Activated B cell treated with CpG ODN at 0.5 μM for 24 hours (primary cell): ENCODE measurements around the gene EEFSEC. TPM values are rescaled to one million over a fixed set of nuclear protein-coding genes. Genes with fewer than 3 reads are reported as not detected.

ENCODE experiments used
- ATAC-seq: fragments of 200-7000 bp; cut with Tn5 transposase; one replicate; pipeline ENCODE4 v1.10.0; 2021; ENCODE audit warnings: low read depth, mild to moderate bottlenecking, moderate library complexity
- CTCF ChIA-PET: fragments of 350-600 bp; sonication (Branson Sonifier 250); formaldehyde crosslinking; loops from one replicate; lab custom pipeline; 2021; ENCODE audit warnings: antibody characterized with exemption; lab: Charles Lee
- POLR2A ChIA-PET: fragments of 350-600 bp; sonication (Branson Sonifier 250); formaldehyde crosslinking; loops from one replicate; lab custom pipeline; 2021; ENCODE audit warnings: antibody characterized with exemption; lab: Charles Lee
- DNase-seq: peaks from one replicate; pipeline ENCODE4 v3.0.0; 2022
- H3K27ac Mint-ChIP-seq: one replicate; pipeline ENCODE4 v1.8.0; 2020; ENCODE audit warnings: mixed read lengths
- H3K27me3 Mint-ChIP-seq: one replicate; pipeline ENCODE4 v1.8.0; 2021; ENCODE audit warnings: mixed read lengths
- H3K36me3 Mint-ChIP-seq: one replicate; pipeline ENCODE4 v1.8.0; 2021; ENCODE audit warnings: low read depth, mixed read lengths
- H3K4me1 Mint-ChIP-seq: one replicate; pipeline ENCODE4 v1.8.0; 2021; ENCODE audit warnings: mixed read lengths
- H3K4me3 Mint-ChIP-seq: one replicate; pipeline ENCODE4 v1.8.0; 2020; ENCODE audit warnings: mild to moderate bottlenecking, mixed read lengths
- H3K9me3 Mint-ChIP-seq: one replicate; pipeline ENCODE4 v1.8.0; 2020; ENCODE audit warnings: mixed read lengths
- CTCF ChIP-seq: fragments of 200-600 bp; IDR thresholded peaks from one replicate; pipeline ENCODE4 v1.8.0; 2022; ENCODE audit warnings: antibody characterized with exemption, mild to moderate bottlenecking
- intact Hi-C: fragments of 100-400 bp; cut with micrococcal nuclease; formaldehyde crosslinking; loops from one replicate; pipeline ENCODE4 v1.15.1; 2024
- total RNA-seq: library from RNA; stranded (reverse); gene quantifications from 2 replicates; pipeline ENCODE4 v1.2.3, GENCODE V29; 2022

The EEFSEC gene
- total RNA-seq, 1 donor from 2014 or later: 20.0 TPM

GRCh38 chr3:128404276-128405068, 251.2 kb downstream of the EEFSEC start:
- no peaks in the 10 kb centered on the region for H3K4me1 Mint-ChIP-seq
- ATAC-seq (no peak), DNase-seq (no peak)
- intact Hi-C loops: no loop called here
- H3K27ac Mint-ChIP-seq: no peak overlapping the region
- CTCF ChIA-PET: no interaction called here
- peaks cover 12% of the 10 kb centered on the region for H3K36me3 Mint-ChIP-seq
- no peak overlapping the region for H3K4me3 Mint-ChIP-seq
- no peak for TF ChIP-seq CTCF
- H3K27me3 Mint-ChIP-seq: no peaks in the 10 kb centered on the region
- POLR2A ChIA-PET: no interaction called here
- H3K9me3 Mint-ChIP-seq: no peaks in the 10 kb centered on the region

GRCh38 chr3:128405554-128406277, 252.4 kb downstream of the EEFSEC start:
- no peak overlapping the region for H3K4me3 Mint-ChIP-seq
- DNase-seq (no peak), ATAC-seq (no peak)
- intact Hi-C loops: no loop called here
- H3K36me3 Mint-ChIP-seq: peaks cover 12% of the 10 kb centered on the region
- TF ChIP-seq CTCF: no peak
- no peak overlapping the region for H3K27ac Mint-ChIP-seq
- POLR2A ChIA-PET: no interaction called here
- H3K9me3 Mint-ChIP-seq: no peaks in the 10 kb centered on the region
- H3K4me1 Mint-ChIP-seq: no peaks in the 10 kb centered on the region
- no peaks in the 10 kb centered on the region for H3K27me3 Mint-ChIP-seq
- CTCF ChIA-PET: no interaction called here

- ATAC-seq (no peak), DNase-seq (no peak)
- POLR2A ChIA-PET: no interaction called here
- no peak for TF ChIP-seq CTCF
- CTCF ChIA-PET: no interaction called here
- no peaks in the 10 kb centered on the region for H3K27me3 Mint-ChIP-seq
- no peak overlapping the region for H3K4me3 Mint-ChIP-seq
- no peaks in the 10 kb centered on the region for H3K9me3 Mint-ChIP-seq
- no peak overlapping the region for H3K27ac Mint-ChIP-seq
- H3K36me3 Mint-ChIP-seq: peaks cover 12% of the 10 kb centered on the region
- H3K4me1 Mint-ChIP-seq: no peaks in the 10 kb centered on the region
- intact Hi-C loops: no loop called here
Observed at GRCh38 chr3:128407247-128407646, 254.0 kb downstream of the EEFSEC start.

GRCh38 chr3:128408012-128408692, 254.9 kb downstream of the EEFSEC start:
- intact Hi-C loops: no loop called here
- no peak overlapping the region for H3K4me3 Mint-ChIP-seq
- H3K27me3 Mint-ChIP-seq: no peaks in the 10 kb centered on the region
- TF ChIP-seq CTCF: no peak
- peaks cover 12% of the 10 kb centered on the region for H3K36me3 Mint-ChIP-seq
- no peak overlapping the region for H3K27ac Mint-ChIP-seq
- CTCF ChIA-PET: no interaction called here
- ATAC-seq (no peak), DNase-seq (no peak)
- POLR2A ChIA-PET: no interaction called here
- H3K4me1 Mint-ChIP-seq: no peaks in the 10 kb centered on the region
- H3K9me3 Mint-ChIP-seq: no peaks in the 10 kb centered on the region
